H1 (cell line): Measurements from ENCODE around the gene BMI1. TPM values are rescaled to one million over a fixed set of nuclear protein-coding genes. Genes with fewer than 3 reads are reported as not detected.

ENCODE experiments used
- CTCF ChIA-PET: fragments of 300-600 bp; sonication (Branson Sonifier 250); formaldehyde crosslinking; loops from one replicate; lab custom pipeline; 2021; ENCODE audit not compliant: partially characterized antibody; lab: Charles Lee
- POLR2A ChIA-PET: fragments of 300-600 bp; sonication (Branson Sonifier 250); formaldehyde crosslinking; loops from one replicate; lab custom pipeline; 2021; ENCODE audit warnings: inconsistent platforms; ENCODE audit not compliant: partially characterized antibody; lab: Charles Lee
- DNase-seq, 2 experiments: peaks; one replicate each; pipeline versions ENCODE4 v3.0.0 to v3.0.0-alpha.2; 2010 to 2022; ENCODE audit warnings: low spot score in 2 of 2, low read depth in 1 of 2, mixed read lengths in 1 of 2
- FAIRE-seq: peaks from 2 replicates; lab custom pipeline; 2011; peaks lifted over from hg19 to GRCh38; lab: Jason Lieb, UNC
- H2AFZ ChIP-seq: 2 replicates; pipeline ENCODE4 v1.8.1; 2012; ENCODE audit warnings: low read length, inconsistent platforms
- H2AK5ac ChIP-seq: 2 replicates; pipeline ENCODE4 v1.6.1; 2013; ENCODE audit warnings: low read depth, low read length
- H2BK120ac ChIP-seq: replicated peaks from 2 replicates; pipeline ENCODE3; 2013; ENCODE audit warnings: low read depth, low read length, inconsistent platforms
- H2BK12ac ChIP-seq: 2 replicates; pipeline ENCODE4 v1.6.1; 2013; ENCODE audit warnings: low read depth, low read length
- H2BK15ac ChIP-seq: 2 replicates; pipeline ENCODE4 v1.6.1; 2013; ENCODE audit warnings: low read length
- H2BK20ac ChIP-seq: 2 replicates; pipeline ENCODE4 v1.6.1; 2013; ENCODE audit warnings: low read length
- H2BK5ac ChIP-seq: 2 replicates; pipeline ENCODE4 v1.6.1; 2013; ENCODE audit warnings: low read depth, low read length
- H3K14ac ChIP-seq: 2 replicates; pipeline ENCODE4 v1.6.1; 2013; ENCODE audit warnings: inconsistent platforms; ENCODE audit not compliant: insufficient read length
- H3K18ac ChIP-seq: 2 replicates; pipeline ENCODE4 v1.6.1; 2013; ENCODE audit warnings: low read length; ENCODE audit errors: extremely low read depth
- H3K23ac ChIP-seq: 2 replicates; pipeline ENCODE4 v1.6.1; 2013; ENCODE audit warnings: inconsistent platforms; ENCODE audit not compliant: insufficient read length
- H3K23me2 ChIP-seq: 2 replicates; pipeline ENCODE4 v1.6.1; 2013; ENCODE audit warnings: low read depth, low read length
- H3K27ac ChIP-seq: 2 replicates; pipeline ENCODE4 v1.6.1; 2011; ENCODE audit warnings: low read depth, low read length, inconsistent platforms
- H3K27me3 ChIP-seq, 4 experiments: replicated peaks in 1 of 4; 1 replicate in 1 of 4; 2 replicates in 3 of 4; pipeline versions ENCODE4 v1.6.1 to v1.8.1; 2011 to 2013; ENCODE audit warnings: low read length in 3 of 4, mild to moderate bottlenecking in 3 of 4, inconsistent platforms in 2 of 4, mixed read lengths in 2 of 4, moderate library complexity in 1 of 4; ENCODE audit not compliant: control insufficient read depth in 3 of 4, insufficient read depth in 3 of 4; ENCODE audit errors: extremely low read depth in 1 of 4
- H3K36me3 ChIP-seq, 4 experiments: 2 replicates each; pipeline versions ENCODE4 v1.6.1 to v1.8.1; 2011 to 2013; ENCODE audit warnings: mild to moderate bottlenecking in 4 of 4, low read length in 3 of 4, moderate library complexity in 2 of 4, control low read depth in 1 of 4, inconsistent platforms in 1 of 4; ENCODE audit not compliant: insufficient read depth in 4 of 4, control insufficient read depth in 2 of 4
- H3K4ac ChIP-seq: replicated peaks from 2 replicates; pipeline ENCODE3; 2013; ENCODE audit warnings: low read length, low read depth, mixed read lengths, inconsistent platforms; ENCODE audit not compliant: insufficient read length
- H3K4me1 ChIP-seq, 4 experiments: replicated peaks in 1 of 4; 1 replicate in 1 of 4; 2 replicates in 3 of 4; pipeline versions ENCODE4 v1.6.1 to v1.8.1; 2011 to 2013; ENCODE audit warnings: low read length in 3 of 4, inconsistent platforms in 2 of 4, mixed read lengths in 1 of 4; ENCODE audit not compliant: insufficient read depth in 4 of 4, control insufficient read depth in 3 of 4
- H3K4me2 ChIP-seq, 2 experiments: 2 replicates each; pipeline versions ENCODE4 v1.6.1 to v1.8.1; 2011 to 2013; ENCODE audit warnings: low read depth in 2 of 2, low read length in 2 of 2, control low read depth in 1 of 2, inconsistent platforms in 1 of 2, mild to moderate bottlenecking in 1 of 2; ENCODE audit not compliant: insufficient read depth in 1 of 2
- H3K4me3 ChIP-seq, 4 experiments: fragments of 200-600, 300-600 bp in 1 of 4; sonication (generic), shearing (Covaris generic), sonication (Bioruptor Twin) in 1 of 4; 2 replicates each; pipeline versions ENCODE4 v1.5.1 to v1.8.1; 2011 to 2016; ENCODE audit warnings: low read length in 4 of 4, low read depth in 3 of 4, control low read depth in 2 of 4, inconsistent platforms in 2 of 4, mild to moderate bottlenecking in 2 of 4, mixed read lengths in 1 of 4, moderate library complexity in 1 of 4; ENCODE audit not compliant: insufficient read depth in 2 of 4; ENCODE audit errors: extremely low read depth in 1 of 4
- H3K56ac ChIP-seq: replicated peaks from 2 replicates; pipeline ENCODE3; 2013; ENCODE audit warnings: low read depth, mild to moderate bottlenecking, mixed read lengths, low read length, inconsistent platforms; ENCODE audit not compliant: insufficient read length
- H3K79me1 ChIP-seq: 2 replicates; pipeline ENCODE4 v1.6.1; 2013; ENCODE audit warnings: low read depth, low read length, control low read depth
- H3K79me2 ChIP-seq, 2 experiments: 2 replicates each; pipeline versions ENCODE4 v1.6.1 to v1.8.1; 2012 to 2013; ENCODE audit warnings: low read length in 2 of 2, mild to moderate bottlenecking in 2 of 2, inconsistent platforms in 1 of 2; ENCODE audit not compliant: insufficient read depth in 2 of 2, control insufficient read depth in 1 of 2
- H3K9ac ChIP-seq, 4 experiments: replicated peaks in 1 of 4; 1 replicate in 1 of 4; 2 replicates in 3 of 4; pipeline versions ENCODE4 v1.6.1 to v1.8.1; 2011 to 2013; ENCODE audit warnings: low read depth in 3 of 4, low read length in 3 of 4, control low read depth in 2 of 4, mild to moderate bottlenecking in 2 of 4, moderate library complexity in 2 of 4, inconsistent platforms in 1 of 4; ENCODE audit errors: extremely low read depth in 1 of 4
- H3K9me3 ChIP-seq, 2 experiments: 2 replicates each; pipeline versions ENCODE4 v1.6.1 to v1.8.1; 2012 to 2013; ENCODE audit warnings: mild to moderate bottlenecking in 2 of 2, moderate library complexity in 2 of 2, control low read depth in 1 of 2, inconsistent platforms in 1 of 2, low read depth in 1 of 2, low read length in 1 of 2, mixed read lengths in 1 of 2; ENCODE audit not compliant: insufficient read depth in 2 of 2
- H4K20me1 ChIP-seq, 2 experiments: replicated peaks in 1 of 2; 2 replicates each; pipeline versions ENCODE3 to v1.8.1; 2011 to 2013; ENCODE audit warnings: inconsistent platforms in 2 of 2, low read length in 2 of 2, mild to moderate bottlenecking in 1 of 2; ENCODE audit not compliant: insufficient read depth in 2 of 2, control insufficient read depth in 1 of 2
- H4K5ac ChIP-seq: 2 replicates; pipeline ENCODE4 v1.6.1; 2013; ENCODE audit warnings: low read length, low read depth, mixed read lengths, inconsistent platforms; ENCODE audit not compliant: insufficient read length
- H4K8ac ChIP-seq: 2 replicates; pipeline ENCODE4 v1.8.0; 2013; ENCODE audit warnings: mild to moderate bottlenecking, moderate library complexity, low read length, inconsistent platforms; ENCODE audit not compliant: insufficient read depth; ENCODE audit errors: extremely low read depth
- H4K91ac ChIP-seq: replicated peaks from 2 replicates; pipeline ENCODE3; 2013; ENCODE audit warnings: low read length, mixed read lengths, inconsistent platforms; ENCODE audit not compliant: insufficient read length
- EZH2 ChIP-seq: fragments of 200-600 bp; sonication (generic); IDR thresholded peaks from 2 replicates; pipeline ENCODE4 v1.7.1; 2012; ENCODE audit warnings: low read depth, mild to moderate bottlenecking, moderate library complexity, low read length, inconsistent platforms; ENCODE audit not compliant: severe bottlenecking
- POU5F1 ChIP-seq: IDR thresholded peaks from 2 replicates; pipeline ENCODE4 v1.6.1; 2011; ENCODE audit warnings: low read depth, mild to moderate bottlenecking, low read length, moderate library complexity
- SAP30 ChIP-seq: fragments of 300-600 bp; sonication (generic); IDR thresholded peaks from 2 replicates; pipeline ENCODE4 v1.7.1; 2012; ENCODE audit warnings: low read length, moderate library complexity, mild to moderate bottlenecking, inconsistent platforms; ENCODE audit not compliant: insufficient read depth, insufficient replicate concordance
- polyA plus RNA-seq, 7 experiments: library from polyadenylated mRNA; depleted of rRNA in 3 of 7; stranded (reverse) in 5 of 7; unstranded in 2 of 7; fragments of >200 nt in 5 of 7; fragments of 200-250 nt in 2 of 7; gene quantifications; 1 replicate in 5 of 7; 2 replicates in 1 of 7; 4 replicates in 1 of 7; pipeline versions ENCODE4 v1.2.1 to v1.2.3, GENCODE V29; 2011 to 2013; ENCODE audit warnings: missing spikeins in 2 of 7, mixed read lengths in 2 of 7
- total RNA-seq: library from RNA; stranded (reverse); fragmentation: NEBNext Ultra II Directional; extraction: Animal tissue kit (Norgen Biotek cat#: 25700); gene quantifications from 2 replicates; pipeline ENCODE4 v1.2.1, GENCODE V29; 2021

The BMI1 gene
- total and polyA plus RNA-seq, 2 of the 8 experiments (the other 6 are each of a cell fraction or from before 2014, with no cell fraction given), result 2.8 to 10.7 TPM

DNA sequence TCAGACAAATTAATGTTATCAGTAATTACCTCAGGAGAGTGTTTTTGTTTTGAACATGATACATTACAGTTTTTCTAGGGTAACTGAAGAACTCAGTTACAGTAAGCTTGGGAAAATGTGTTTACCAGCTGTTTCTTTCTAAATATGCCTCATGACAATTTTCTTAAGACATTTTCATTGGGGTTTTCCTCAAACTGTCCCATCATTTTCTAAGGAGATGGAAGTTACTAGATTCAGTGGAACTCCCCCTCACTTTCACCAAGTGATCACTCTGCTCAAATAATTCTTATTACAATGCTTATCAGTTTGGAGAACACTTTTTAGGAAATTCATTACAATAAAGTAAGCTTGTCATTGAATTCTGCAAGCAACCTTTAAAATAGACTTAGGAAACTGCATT lies 18.0 kb downstream of the BMI1 start:
- no peak for FAIRE-seq
- Histone ChIP-seq H3K56ac (no peak overlapping the region), H3K4me1 (peaks cover 0 to 16% (median 6%) of the 10 kb centered on the region in 4 experiments; a peak in 5 of 7 replicates), H4K8ac (no peak overlapping the region), H2BK20ac (no peak overlapping the region), H3K4me3 (no peak overlapping the region), H3K9me3 (no peaks in the 10 kb centered on the region; a peak in 1 of 4 replicates), H2BK120ac (no peak overlapping the region), H2AK5ac (no peak overlapping the region), H3K23me2 (peaks cover 9% of the 10 kb centered on the region; the same call in 1 of the 2 replicates), H3K79me1 (no peaks in the 10 kb centered on the region), H3K23ac (no peak overlapping the region), H4K5ac (no peak overlapping the region), H3K27me3 (peaks cover 65 to 100% (median 89%) of the 10 kb centered on the region in 4 experiments), H4K91ac (no peak overlapping the region), H3K27ac (no peak overlapping the region), H3K36me3 (peaks cover 0 to 3% (median 0%) of the 10 kb centered on the region in 4 experiments; a peak in 1 of 8 replicates), H3K4ac (no peak overlapping the region), H2AFZ (no peak overlapping the region), H3K18ac (no peak overlapping the region), H2BK15ac (no peak overlapping the region), H4K20me1 (peaks cover 0 to 8% of the 10 kb centered on the region in 2 experiments), H3K14ac (no peak overlapping the region), H3K79me2 (no peaks in the 10 kb centered on the region), H3K9ac (no peak overlapping the region), H2BK12ac (no peak overlapping the region), H3K4me2 (no peak overlapping the region), H2BK5ac (no peak overlapping the region)
- ChIA-PET CTCF (no interaction called here), POLR2A (interaction anchor here (1.7 kb wide), 1 partner anchor 14 kb away, joined by 4 read pairs; no protein-coding TSS in a partner anchor)
- DNase-seq, result no peak
- TF ChIP-seq SAP30 (no peak), POU5F1 (no peak), EZH2 (peak; percentile 2)
